Measurements from ENCODE around the gene IER2.

- TF ChIP-seq FOXK2 (IDR thresholded peaks at IDR 0.05) (no peak), SUZ12 (IDR thresholded peaks at IDR 0.05) (no peak), NFRKB (IDR thresholded peaks at IDR 0.05) (no peak), SP1 (IDR thresholded peaks at IDR 0.05) (no peak), ARNT (IDR thresholded peaks at IDR 0.05) (no peak), FOXM1 (IDR thresholded peaks at IDR 0.05; ENCODE audit: borderline replicate concordance) (no peak), FOXA1 (IDR thresholded peaks at IDR 0.05) (no peak), PKNOX1 (IDR thresholded peaks at IDR 0.05) (no peak)
Measured at GRCh38 chr19:13150931-13151604, 857 bp downstream of the IER2 start.
